ENCODE data around the gene COMP.
"Not testable (repeated sequence)": the region's sequence is repeated elsewhere in the genome, so short reads cannot be mapped to it uniquely, and the experiment has no call there.

Gene COMP

DNA sequence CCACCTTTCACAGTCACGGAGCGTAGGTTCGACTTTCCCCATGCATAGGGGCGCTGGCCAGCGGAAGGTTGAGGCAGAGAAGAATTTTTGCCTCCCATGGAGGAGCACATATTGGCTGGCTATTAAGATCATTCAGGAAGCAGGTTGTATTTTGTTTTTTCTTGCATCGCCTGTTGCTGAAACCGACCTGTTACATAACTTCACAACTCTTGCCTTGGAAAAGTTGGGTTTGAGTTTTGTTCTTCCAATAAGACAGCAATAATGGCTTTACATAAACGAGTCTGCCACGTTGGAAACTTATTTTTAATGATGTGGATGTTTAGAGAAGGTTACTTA is 42.0 kb upstream of the COMP start:
- no peak for DNase-seq (ENCODE audit: low read depth, low spot score)
- in situ Hi-C loops (cut with HindIII; ENCODE audit: low sequenced_read_pairs) = no loop called here
- H3K4me3 ChIP-seq (ENCODE audit: low read depth, low read length) = peak overlapping the region; percentile 70
- TF ChIP-seq, protein P1, sequence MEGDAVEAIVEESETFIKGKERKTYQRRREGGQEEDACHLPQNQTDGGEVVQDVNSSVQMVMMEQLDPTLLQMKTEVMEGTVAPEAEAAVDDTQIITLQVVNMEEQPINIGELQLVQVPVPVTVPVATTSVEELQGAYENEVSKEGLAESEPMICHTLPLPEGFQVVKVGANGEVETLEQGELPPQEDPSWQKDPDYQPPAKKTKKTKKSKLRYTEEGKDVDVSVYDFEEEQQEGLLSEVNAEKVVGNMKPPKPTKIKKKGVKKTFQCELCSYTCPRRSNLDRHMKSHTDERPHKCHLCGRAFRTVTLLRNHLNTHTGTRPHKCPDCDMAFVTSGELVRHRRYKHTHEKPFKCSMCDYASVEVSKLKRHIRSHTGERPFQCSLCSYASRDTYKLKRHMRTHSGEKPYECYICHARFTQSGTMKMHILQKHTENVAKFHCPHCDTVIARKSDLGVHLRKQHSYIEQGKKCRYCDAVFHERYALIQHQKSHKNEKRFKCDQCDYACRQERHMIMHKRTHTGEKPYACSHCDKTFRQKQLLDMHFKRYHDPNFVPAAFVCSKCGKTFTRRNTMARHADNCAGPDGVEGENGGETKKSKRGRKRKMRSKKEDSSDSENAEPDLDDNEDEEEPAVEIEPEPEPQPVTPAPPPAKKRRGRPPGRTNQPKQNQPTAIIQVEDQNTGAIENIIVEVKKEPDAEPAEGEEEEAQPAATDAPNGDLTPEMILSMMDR (IDR thresholded peaks at IDR 0.05; ENCODE audit: low read depth, low read length) = no peak

DNA sequence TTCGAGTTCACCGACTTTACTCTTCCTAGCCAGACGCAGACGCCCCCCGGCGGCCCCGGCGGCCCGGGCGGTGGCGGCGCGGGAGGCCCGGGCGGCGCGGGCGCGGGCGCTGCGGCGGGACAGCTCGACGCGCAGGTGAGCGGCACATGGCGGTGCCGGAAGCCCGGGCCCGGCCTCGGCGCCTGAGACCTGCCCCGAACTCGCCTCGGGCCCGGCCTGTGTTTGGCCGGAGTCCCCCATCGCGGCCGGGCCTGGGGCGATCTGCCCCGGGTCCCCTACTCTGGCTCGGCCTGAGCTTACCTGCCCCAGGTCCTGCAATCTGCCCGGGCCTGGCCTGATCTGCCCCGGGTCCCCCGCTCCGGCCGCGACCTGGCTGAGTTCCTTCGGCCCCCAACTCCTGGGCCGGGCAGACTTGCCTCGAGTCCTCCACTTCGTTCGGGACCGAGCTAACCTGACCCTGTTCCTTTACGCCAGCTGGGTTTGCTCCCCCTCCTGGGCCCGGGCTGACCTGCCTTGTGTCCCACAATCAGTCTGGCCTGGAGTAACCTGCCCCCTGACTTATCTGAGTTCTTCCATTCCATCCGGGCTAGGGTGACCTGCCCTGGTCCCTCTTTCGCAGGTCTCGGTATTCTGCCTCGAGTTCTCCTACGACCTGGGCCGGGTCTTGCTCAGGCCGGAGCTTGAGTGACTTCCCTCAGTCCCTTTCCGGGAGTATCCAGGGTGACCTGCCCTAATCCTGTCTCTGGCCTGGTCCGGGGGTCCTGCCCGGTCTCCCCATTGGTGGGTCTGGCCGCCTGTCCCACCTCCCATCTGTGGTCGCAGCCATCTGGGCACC is 41.4 kb upstream of the COMP start:
- TF ChIP-seq, protein P1 (IDR thresholded peaks at IDR 0.05; ENCODE audit: low read depth, low read length) = peak; percentile 37
- peak overlapping the region; percentile 70 for H3K4me3 ChIP-seq (ENCODE audit: low read depth, low read length)
- in situ Hi-C loops (cut with HindIII; ENCODE audit: low sequenced_read_pairs) = no loop called here
- DNase-seq (ENCODE audit: low read depth, low spot score) = no peak

DNA sequence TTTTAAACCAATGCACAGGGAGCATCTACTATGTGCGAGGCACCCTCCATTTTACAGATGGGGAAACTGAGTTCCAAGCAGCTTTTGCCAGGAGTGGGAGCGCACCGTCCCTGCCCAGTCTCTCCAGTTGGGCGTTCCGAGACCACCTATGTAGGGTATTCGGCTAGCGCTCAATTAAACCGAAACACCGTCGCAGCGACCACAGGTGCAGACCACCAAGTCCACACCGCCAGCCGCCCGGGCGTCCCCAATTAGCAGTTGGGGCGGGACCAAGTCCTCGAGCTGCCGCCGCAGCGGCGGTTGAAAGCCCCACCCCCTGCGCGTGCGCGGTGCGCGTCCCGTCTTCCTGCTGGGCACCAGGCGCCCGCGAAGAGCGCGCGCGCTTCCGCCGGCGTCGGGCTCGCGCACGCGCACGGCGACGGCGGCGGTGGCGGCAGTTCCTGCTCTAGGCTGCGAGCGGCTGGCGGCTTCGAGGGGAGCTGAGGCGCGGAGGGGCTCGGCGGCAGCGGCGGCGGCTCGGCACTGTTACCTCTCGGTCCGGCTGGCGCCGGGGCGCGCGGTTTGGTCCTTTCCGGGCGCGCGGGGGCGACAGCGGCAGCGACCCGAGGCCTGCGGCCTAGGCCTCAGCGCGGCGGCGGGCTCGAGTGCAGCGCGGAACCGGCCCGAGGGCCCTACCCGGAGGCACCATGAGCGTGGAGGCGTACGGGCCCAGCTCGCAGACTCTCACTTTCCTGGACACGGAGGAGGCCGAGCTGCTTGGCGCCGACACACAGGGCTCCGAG is 40.6 kb upstream of the COMP start, which contains the start of gene UPF1:
Gene UPF1 (plus strand): TSS at position 436 of the 782 bp plus-strand sequence. CDS start 251 bp downstream, at position 687.
- peak; percentile 87 for DNase-seq (ENCODE audit: low read depth, low spot score)
- in situ Hi-C loops (cut with HindIII; ENCODE audit: low sequenced_read_pairs) = no loop called here
- TF ChIP-seq, protein P1 (IDR thresholded peaks at IDR 0.05; ENCODE audit: low read depth, low read length) = no peak
- peak within 1 kb of the TSS; percentile 70 for H3K4me3 ChIP-seq (ENCODE audit: low read depth, low read length)

DNA sequence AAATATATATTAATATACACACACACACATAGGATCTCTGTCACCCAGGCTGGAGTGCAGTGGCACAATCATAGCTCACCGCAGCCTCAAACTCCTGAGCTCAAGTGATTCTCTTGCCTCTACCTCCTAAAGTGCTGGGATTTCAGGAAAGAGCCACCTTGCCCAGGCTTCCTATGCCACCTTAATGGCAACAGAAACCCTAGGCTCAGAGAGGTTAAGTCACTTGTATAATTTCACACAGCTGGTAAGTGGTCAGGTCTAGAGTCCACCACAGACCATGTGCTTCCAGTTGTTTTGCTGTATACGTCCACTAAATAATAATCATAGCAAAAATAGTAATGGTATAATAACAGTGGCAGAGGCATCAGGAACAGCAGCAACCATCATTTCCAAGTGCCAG is 39.4 kb upstream of the COMP start:
- H3K4me3 ChIP-seq (ENCODE audit: low read depth, low read length) = no peak overlapping the region
- TF ChIP-seq, protein P1 (IDR thresholded peaks at IDR 0.05; ENCODE audit: low read depth, low read length) = no peak
- in situ Hi-C loops (cut with HindIII; ENCODE audit: low sequenced_read_pairs) = no loop called here
- DNase-seq (ENCODE audit: low read depth, low spot score) = no peak

DNA sequence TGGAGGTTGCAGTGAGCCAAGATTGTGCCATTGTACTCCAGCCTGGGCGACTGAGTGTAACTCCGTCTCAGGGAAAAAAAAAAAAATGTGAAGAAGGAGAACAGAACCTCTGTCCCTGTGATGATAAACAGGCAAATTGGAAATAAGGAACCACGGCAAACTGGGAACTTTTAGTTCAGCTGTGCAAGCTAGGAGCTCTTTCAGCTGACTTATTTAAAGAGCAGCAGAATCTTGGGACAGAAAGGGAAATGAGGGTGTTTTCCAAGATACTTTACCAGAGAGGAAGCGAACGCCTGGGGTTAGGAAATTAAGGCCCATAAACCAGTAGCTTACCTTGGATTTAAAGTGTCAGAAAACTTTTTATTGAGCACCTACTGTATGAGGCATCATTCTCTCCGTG is 37.7 kb upstream of the COMP start:
- in situ Hi-C loops (cut with HindIII; ENCODE audit: low sequenced_read_pairs) = no loop called here
- DNase-seq (ENCODE audit: low read depth, low spot score) = no peak
- TF ChIP-seq, protein P1 (IDR thresholded peaks at IDR 0.05; ENCODE audit: low read depth, low read length) = no peak
- H3K4me3 ChIP-seq (ENCODE audit: low read depth, low read length) = no peak overlapping the region

DNA sequence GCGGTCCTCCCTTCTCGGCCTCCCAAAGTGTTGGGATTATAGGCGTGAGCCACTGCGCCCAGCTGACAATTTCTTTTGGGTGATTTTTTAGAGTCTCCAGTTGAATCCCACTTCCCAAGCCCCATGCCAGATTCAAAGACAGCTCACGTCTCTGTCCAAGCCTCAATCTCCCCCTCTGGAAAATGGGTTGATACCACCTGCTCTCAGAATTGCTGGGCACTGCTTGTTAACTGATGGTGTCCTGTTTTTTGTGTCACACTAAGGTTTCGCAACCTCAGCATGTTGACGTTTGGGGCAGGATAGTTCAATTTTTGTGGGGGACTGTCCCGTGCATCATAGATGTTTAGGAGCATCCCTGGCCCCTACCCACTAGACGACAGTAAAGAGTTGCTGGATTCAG is 26.5 kb upstream of the COMP start:
- in situ Hi-C loops (cut with HindIII; ENCODE audit: low sequenced_read_pairs) = no loop called here
- TF ChIP-seq, protein P1 (IDR thresholded peaks at IDR 0.05; ENCODE audit: low read depth, low read length) = no peak
- DNase-seq (ENCODE audit: low read depth, low spot score) = no peak
- H3K4me3 ChIP-seq (ENCODE audit: low read depth, low read length) = no peak overlapping the region

DNA sequence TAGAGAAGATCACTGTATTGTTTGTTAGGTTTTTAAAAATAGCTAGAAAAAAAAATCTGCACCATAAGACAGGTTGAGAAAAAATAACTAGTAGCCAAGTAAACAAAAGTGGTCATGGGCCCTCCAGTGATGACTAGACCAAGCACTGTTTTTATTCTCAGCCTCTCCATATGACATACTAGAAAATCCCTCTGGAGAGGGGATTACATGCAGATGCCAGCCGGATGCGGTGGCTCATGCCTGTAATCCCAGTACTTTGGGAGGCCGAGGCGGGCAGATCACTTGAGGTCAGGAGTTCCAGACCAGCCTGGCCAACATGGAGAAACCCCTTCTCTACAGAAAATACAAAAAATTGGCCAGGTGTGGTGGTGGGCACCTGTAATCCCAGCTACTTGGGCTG is 25.5 kb upstream of the COMP start:
- DNase-seq (ENCODE audit: low read depth, low spot score); H3K4me3 ChIP-seq (ENCODE audit: low read depth, low read length); in situ Hi-C loops (cut with HindIII; ENCODE audit: low sequenced_read_pairs): not testable (repeated sequence)

Measured in astrocyte of the spinal cord (primary cell).